GM13977 (cell line): Measurements from ENCODE around the gene MUC5AC.

Source experiments
- DNase-seq: peaks from one replicate; pipeline ENCODE4 v3.0.0; 2012; ENCODE audit warnings: low spot score
- in situ Hi-C: fragments of 300-500 bp; cut with MboI; formaldehyde crosslinking; loops from one replicate; pipeline ENCODE4 v1.12.0; 2022; ENCODE audit warnings: low sequenced_read_pairs, low pct_unique_long_range_greater_than_20kb, mixed read lengths, inconsistent platforms; ENCODE audit not compliant: unreplicated experiment
- TF ChIP-seq, protein P1 (sequence below): IDR thresholded peaks from 2 replicates; pipeline ENCODE4 v1.5.1; 2012; ENCODE audit warnings: mild to moderate bottlenecking, control low read depth; ENCODE audit not compliant: insufficient read depth; ENCODE audit errors: extremely low read depth, missing control alignments

MUC5AC gene

GRCh38 chr11:1234771-1235305, 77.1 kb downstream of the MUC5AC start:
- no peak for DNase-seq
- in situ Hi-C loops: no loop called here
- TF ChIP-seq, protein P1, sequence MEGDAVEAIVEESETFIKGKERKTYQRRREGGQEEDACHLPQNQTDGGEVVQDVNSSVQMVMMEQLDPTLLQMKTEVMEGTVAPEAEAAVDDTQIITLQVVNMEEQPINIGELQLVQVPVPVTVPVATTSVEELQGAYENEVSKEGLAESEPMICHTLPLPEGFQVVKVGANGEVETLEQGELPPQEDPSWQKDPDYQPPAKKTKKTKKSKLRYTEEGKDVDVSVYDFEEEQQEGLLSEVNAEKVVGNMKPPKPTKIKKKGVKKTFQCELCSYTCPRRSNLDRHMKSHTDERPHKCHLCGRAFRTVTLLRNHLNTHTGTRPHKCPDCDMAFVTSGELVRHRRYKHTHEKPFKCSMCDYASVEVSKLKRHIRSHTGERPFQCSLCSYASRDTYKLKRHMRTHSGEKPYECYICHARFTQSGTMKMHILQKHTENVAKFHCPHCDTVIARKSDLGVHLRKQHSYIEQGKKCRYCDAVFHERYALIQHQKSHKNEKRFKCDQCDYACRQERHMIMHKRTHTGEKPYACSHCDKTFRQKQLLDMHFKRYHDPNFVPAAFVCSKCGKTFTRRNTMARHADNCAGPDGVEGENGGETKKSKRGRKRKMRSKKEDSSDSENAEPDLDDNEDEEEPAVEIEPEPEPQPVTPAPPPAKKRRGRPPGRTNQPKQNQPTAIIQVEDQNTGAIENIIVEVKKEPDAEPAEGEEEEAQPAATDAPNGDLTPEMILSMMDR: no peak

GRCh38 chr11:1235306-1235900, 77.7 kb downstream of the MUC5AC start:
- no peak for DNase-seq
- in situ Hi-C loops: no loop called here
- TF ChIP-seq, protein P1: no peak

DNA sequence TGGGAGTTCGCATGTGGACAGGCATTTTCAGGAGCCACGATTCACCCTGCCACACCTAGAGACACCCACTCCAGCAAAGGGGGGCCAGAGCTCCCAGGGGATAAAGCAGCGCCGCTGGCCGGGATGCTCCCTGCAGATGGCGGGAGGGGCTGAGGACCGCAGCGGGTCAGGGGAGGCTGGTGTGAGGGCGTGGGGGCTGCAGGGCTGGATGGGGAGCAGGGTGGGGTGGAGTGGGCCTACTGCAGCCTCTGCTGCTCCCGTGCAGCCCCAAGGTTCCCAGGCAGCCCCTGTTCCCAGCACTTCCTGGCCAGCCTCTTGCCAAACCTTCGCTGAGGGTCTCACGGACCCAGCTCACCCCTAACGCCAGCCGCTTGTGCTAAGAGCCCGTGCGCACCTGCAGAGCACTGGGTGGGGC, 78.2 kb downstream of the MUC5AC start:
- DNase-seq: no peak
- TF ChIP-seq, protein P1: no peak
- in situ Hi-C loops: no loop called here

DNA sequence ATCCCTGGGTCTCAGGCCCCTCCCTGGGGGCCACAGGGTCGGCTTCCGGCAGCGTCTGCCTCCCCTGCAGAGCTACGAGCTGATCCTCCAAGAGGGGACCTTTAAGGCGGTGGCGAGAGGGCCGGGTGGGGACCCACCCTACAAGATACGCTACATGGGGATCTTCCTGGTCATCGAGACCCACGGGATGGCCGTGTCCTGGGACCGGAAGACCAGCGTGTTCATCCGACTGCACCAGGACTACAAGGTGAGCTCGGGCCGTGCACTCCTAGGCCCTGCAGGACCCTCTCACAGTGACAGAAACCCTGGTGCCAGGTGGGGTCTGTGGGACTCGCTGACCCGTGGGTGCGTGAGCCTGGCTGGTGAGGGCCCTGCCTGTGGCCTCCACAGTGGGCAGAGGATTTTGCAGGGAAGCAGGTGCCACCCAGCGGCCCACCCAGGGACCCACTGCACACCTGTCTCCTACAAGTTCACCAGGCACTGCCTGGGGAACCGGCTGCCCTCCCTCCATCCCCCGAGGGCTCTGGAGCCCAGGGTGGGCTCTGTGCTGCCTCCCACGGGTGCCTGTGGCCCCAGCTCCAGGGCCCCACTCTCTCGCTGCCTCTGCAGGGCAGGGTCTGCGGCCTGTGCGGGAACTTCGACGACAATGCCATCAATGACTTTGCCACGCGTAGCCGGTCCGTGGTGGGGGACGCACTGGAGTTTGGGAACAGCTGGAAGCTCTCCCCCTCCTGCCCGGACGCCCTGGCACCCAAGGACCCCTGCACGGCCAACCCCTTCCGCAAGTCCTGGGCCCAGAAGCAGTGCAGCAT, 78.8 kb downstream of the MUC5AC start:
- in situ Hi-C loops: no loop called here
- TF ChIP-seq, protein P1: no peak
- no peak for DNase-seq

GRCh38 chr11:1237128-1237580, 79.4 kb downstream of the MUC5AC start:
- in situ Hi-C loops: no loop called here
- TF ChIP-seq, protein P1: no peak
- no peak for DNase-seq

DNA sequence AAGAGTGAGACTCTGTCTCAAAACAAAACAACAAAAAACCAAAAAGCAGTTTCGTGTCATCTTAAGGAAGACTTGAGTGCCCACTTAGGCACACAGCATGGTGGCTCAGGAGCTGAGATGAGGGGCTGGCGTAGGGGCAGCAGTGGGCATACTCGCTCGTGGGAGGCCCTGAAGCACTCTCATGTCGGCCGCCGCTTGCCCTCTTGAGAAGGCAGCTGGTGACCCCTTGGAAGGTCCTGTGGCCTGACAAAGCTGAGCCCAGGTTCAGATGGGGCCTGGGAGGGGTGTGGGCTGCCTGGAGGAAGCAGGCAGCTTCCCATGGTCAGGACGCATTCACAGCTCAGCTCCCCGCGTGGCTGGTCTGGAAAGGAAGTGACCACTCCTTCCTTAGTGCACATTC, 80.1 kb downstream of the MUC5AC start:
- TF ChIP-seq, protein P1: no peak
- in situ Hi-C loops: no loop called here
- DNase-seq: no peak
